RWPE2 (cell line): ENCODE results near the gene NRXN2.
A peak's percentile ranks its signal among the peaks of the same experiment; 100 is the strongest.

ENCODE experiments used
- ATAC-seq: fragments of 200-7000 bp; cut with Tn5 transposase; 3 replicates; pipeline ENCODE4 v1.9.1; 2021; ENCODE audit warnings: low read depth
- DNase-seq: peaks from one replicate; pipeline ENCODE4 v3.0.0-alpha.2; 2020; ENCODE audit warnings: low spot score
- H3K27ac ChIP-seq: fragments of 450-650 bp; 2 replicates; pipeline ENCODE4 v1.5.1; 2017; ENCODE audit warnings: mild to moderate bottlenecking; ENCODE audit not compliant: poor library complexity, severe bottlenecking
- H3K27me3 ChIP-seq: fragments of 250-450 bp; sonication (Bioruptor Pico); 2 replicates; pipeline ENCODE4 v1.5.1; 2021; ENCODE audit warnings: mild to moderate bottlenecking, moderate library complexity; ENCODE audit not compliant: insufficient read depth, poor library complexity, severe bottlenecking
- H3K36me3 ChIP-seq: fragments of 250-450 bp; sonication (Bioruptor Pico); 2 replicates; pipeline ENCODE4 v1.5.1; 2020; ENCODE audit warnings: low read depth, mild to moderate bottlenecking, moderate library complexity
- H3K4me1 ChIP-seq: fragments of 250-450 bp; sonication (Bioruptor Pico); 2 replicates; pipeline ENCODE4 v1.5.1; 2021; ENCODE audit warnings: mild to moderate bottlenecking, moderate library complexity; ENCODE audit not compliant: insufficient read depth, poor library complexity, severe bottlenecking
- H3K4me3 ChIP-seq: fragments of 250-450 bp; sonication (Bioruptor Pico); 2 replicates; pipeline ENCODE4 v1.5.1; 2021; ENCODE audit warnings: mild to moderate bottlenecking, moderate library complexity; ENCODE audit not compliant: severe bottlenecking
- H3K9me3 ChIP-seq: fragments of 250-450 bp; sonication (Bioruptor Pico); 2 replicates; pipeline ENCODE4 v1.5.1; 2021; ENCODE audit warnings: mild to moderate bottlenecking, moderate library complexity; ENCODE audit not compliant: severe bottlenecking
- TF ChIP-seq, protein P1 (sequence below): fragments of 450-650 bp; IDR thresholded peaks from one replicate; pipeline ENCODE4 v1.5.1; 2017; ENCODE audit warnings: mild to moderate bottlenecking, moderate library complexity; ENCODE audit not compliant: poor library complexity, severe bottlenecking

Gene NRXN2

DNA sequence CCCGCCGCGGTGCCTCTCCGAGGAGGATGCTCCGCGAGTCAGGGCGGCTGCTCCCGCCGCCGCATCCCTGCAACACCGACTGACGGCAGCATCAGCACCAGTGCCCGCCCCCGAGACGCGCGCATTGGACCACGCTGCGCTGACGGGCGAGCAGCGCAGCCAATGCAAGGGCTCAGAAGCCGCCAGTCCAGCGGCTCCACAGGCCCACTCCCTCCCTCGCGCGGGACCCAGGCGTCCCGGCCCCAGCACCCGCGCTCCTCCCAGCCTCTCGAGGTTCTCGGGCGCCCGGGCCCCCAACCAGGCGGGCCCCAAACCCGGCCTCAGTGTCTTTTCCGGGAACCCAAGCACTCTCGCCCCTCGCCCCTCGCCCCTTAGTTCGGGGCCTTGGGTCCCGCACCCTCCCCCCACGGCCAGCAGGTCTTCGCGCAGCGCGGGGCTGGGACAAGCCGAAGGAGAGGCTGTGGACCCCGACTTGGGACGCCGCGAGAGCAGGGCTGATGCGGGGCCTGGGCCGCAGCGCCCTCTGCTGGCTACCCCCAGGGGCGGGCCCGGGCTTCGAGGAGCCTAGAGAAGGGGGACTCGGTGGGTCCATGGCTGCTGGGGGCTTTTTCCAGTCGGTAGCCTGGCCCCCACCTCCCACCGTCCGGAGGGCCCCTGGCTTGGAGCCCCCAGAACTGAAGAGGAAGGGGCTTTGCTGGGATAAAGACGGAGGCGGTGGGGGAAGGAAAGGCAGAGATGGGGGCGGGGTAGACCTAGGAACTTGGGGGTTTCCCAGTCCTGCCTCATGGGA lies at the start of gene NRXN2:
Gene NRXN2 (minus strand): TSS at position 81 of the 790 bp plus-strand sequence. CDS start 9,498 bp downstream, outside the sequence.
- Histone ChIP-seq H3K4me3 (peak within 1 kb of the TSS; percentile 50), H3K4me1 (no peaks in the 10 kb centered on the region), H3K36me3 (no peaks in the 10 kb centered on the region), H3K9me3 (no peaks in the 10 kb centered on the region), H3K27me3 (peaks cover 31% of the 10 kb centered on the region), H3K27ac (no peak within 1 kb of the TSS)
- DNase-seq (peak; percentile 80), ATAC-seq (peak; percentile 97)
- TF ChIP-seq, protein P1, sequence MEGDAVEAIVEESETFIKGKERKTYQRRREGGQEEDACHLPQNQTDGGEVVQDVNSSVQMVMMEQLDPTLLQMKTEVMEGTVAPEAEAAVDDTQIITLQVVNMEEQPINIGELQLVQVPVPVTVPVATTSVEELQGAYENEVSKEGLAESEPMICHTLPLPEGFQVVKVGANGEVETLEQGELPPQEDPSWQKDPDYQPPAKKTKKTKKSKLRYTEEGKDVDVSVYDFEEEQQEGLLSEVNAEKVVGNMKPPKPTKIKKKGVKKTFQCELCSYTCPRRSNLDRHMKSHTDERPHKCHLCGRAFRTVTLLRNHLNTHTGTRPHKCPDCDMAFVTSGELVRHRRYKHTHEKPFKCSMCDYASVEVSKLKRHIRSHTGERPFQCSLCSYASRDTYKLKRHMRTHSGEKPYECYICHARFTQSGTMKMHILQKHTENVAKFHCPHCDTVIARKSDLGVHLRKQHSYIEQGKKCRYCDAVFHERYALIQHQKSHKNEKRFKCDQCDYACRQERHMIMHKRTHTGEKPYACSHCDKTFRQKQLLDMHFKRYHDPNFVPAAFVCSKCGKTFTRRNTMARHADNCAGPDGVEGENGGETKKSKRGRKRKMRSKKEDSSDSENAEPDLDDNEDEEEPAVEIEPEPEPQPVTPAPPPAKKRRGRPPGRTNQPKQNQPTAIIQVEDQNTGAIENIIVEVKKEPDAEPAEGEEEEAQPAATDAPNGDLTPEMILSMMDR: peak; percentile 96

DNA sequence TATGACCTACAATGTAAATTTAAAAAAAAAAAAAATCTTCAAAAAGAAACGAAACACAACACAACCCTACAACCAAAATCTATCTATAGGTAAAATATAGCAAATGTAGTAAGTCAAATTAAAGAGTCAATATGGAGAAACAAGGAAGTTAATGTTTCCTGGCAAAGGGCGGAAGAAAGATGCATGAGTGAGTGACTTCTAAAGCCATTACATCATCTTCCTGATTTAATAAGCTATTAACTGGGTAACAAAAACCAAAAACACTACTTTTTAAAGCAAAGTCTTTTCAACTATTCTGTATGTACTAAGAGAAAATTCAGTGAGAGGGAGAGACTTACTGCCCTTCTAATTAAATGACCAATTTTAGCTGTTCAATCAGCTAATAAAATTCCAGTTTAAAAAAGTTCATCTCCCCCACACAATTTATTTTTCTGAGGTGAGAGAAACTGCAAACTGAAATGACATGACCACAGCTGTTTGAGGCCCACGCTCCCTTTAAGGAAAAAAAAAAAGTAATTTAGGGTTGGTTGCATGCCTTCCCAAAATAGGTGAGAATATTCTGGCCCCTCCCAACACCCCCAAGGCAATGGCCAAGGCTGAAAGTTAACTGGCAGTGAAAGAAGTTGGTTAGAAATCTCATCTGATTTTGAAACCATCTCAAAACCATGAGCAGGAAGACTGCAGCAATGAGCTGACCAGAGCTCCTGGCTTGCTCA lies 49.5 kb upstream of the NRXN2 start:
- Histone ChIP-seq H3K27ac (no peak overlapping the region), H3K27me3 (no peaks in the 10 kb centered on the region), H3K4me3 (no peak overlapping the region), H3K4me1 (peaks cover 14% of the 10 kb centered on the region), H3K9me3 (no peaks in the 10 kb centered on the region), H3K36me3 (peaks cover 100% of the 10 kb centered on the region)
- TF ChIP-seq, protein P1: no peak
- DNase-seq (no peak), ATAC-seq (no peak)

DNA sequence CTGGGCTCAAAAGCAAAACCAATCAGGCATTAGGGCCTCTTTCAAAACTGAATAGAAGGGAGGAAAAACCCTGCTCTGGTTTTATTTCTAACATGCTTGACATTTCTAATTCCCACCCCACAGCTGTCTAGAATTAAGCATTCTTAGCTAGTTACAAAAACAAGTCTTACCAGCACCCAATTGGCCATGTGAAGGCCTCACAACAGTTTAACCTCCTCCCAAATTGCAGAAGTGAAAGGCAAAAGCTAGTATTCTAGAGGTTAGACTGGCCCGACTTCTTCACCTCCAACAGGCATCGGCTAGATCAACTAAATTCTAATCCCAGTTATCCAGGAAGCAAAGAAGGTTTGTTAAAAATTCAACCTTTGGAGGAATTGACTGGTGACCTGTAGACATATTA lies 48.9 kb upstream of the NRXN2 start:
- H3K4me1 ChIP-seq: peaks cover 13% of the 10 kb centered on the region

DNA sequence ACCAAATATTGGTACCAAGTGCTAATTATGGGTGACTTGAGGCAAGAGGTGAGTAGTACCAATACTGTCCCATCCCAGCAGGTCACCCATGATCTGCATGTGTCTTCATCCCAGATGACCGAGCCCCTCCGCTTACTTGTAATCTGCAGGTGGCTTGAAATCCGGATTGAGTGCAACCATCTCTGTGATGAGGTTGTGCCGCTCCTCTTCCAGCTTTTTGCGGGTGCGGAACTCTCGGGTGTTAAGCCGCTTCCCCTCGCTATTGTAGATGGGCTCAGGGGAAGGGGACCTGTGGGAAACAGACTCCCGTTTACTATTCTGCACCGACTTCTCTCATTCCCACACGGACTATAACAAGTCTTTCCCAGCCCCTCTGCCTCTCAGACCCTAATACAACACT lies 47.1 kb upstream of the NRXN2 start:
- peaks cover 95% of the 10 kb centered on the region for H3K36me3 ChIP-seq
- H3K27me3 ChIP-seq: no peaks in the 10 kb centered on the region
- H3K4me3 ChIP-seq: no peak overlapping the region
- TF ChIP-seq, protein P1: no peak
- no peaks in the 10 kb centered on the region for H3K9me3 ChIP-seq
- no peak overlapping the region for H3K27ac ChIP-seq
- DNase-seq (no peak), ATAC-seq (no peak)
- H3K4me1 ChIP-seq: no peaks in the 10 kb centered on the region

More for the DNA sequence above, 48.9 kb upstream of the NRXN2 start:
- no peak overlapping the region for H3K4me3 ChIP-seq
- DNase-seq: no peak
- H3K36me3 ChIP-seq: peaks cover 100% of the 10 kb centered on the region
- no peaks in the 10 kb centered on the region for H3K9me3 ChIP-seq
- H3K27me3 ChIP-seq: no peaks in the 10 kb centered on the region
- TF ChIP-seq, protein P1: no peak
- no peak overlapping the region for H3K27ac ChIP-seq
- no peak for ATAC-seq
